ENCODE results near the gene MAGI1. TPM values are rescaled to one million over a fixed set of nuclear protein-coding genes. Genes with fewer than 3 reads are reported as not detected.

Gene MAGI1
- total RNA-seq, 1 donor from 2014 or later, result not detected

DNA sequence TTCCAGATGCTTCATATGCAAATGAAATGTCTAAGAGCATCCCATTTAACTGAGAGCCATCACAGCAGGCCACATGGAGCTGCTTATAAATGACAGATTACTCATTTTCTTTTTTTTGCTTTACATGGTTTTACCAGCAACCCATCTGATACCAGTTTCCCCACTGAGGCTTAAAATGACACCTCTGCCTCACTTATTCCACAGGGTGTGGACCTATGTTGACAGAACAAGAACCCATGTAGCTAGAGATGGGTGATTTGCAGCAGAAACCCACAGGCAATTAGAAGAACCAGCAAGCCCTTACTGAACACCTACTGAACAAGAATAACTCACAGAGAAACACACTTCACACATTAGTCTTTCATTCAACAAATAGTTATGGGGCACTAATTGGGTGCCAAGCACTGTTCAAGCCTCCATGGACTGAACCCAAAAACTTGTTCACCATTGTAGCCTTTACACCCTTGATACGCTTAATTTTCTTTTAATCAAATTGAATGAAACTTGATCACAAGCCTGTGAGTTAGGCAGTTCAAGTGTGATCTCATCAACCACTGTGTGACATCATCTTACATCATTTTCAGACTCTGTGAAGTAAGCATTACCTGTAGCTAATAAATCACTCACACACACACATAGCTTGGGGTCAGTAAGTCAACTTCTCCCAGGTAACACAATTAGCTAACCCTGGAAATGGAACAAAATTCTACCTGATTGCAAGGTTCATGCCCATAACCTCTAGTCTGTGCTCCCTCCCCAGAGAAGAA, 45.4 kb downstream of the MAGI1 start:
- CTCF ChIA-PET, result no interaction called here
- H3K36me3 Mint-ChIP-seq (ENCODE audit: low read depth), result no peaks in the 10 kb centered on the region

DNA sequence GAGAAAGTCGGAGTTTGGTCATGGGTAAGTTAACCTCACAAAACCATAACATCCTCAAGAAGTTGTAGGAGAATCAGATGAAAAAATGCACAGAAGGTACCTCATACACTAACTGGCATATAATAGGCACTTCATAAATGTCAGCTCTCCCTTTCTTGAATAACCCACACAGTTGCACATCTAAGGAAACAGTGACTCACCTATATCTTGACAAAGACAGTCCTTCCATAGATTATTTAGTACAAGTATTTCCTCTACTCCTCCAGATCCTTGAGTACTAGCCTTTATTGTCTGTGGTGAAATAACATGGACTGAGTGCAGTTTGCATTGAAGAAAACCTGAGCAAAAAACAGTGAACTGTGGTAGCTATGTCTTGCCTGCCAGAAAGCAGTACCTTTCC, 46.6 kb downstream of the MAGI1 start:
- Mint-ChIP-seq H3K9me3 (no peaks in the 10 kb centered on the region), H3K27ac (no peak overlapping the region), H3K27me3 (peaks cover 3% of the 10 kb centered on the region), H3K4me3 (no peak overlapping the region), H3K36me3 (ENCODE audit: low read depth) (no peaks in the 10 kb centered on the region), H3K4me1 (no peaks in the 10 kb centered on the region)
- ChIA-PET CTCF (no interaction called here), POLR2A (no interaction called here)
- DNase-seq, result no peak
- intact Hi-C loops (cut with micrococcal nuclease), result no loop called here
- TF ChIP-seq, protein P1, sequence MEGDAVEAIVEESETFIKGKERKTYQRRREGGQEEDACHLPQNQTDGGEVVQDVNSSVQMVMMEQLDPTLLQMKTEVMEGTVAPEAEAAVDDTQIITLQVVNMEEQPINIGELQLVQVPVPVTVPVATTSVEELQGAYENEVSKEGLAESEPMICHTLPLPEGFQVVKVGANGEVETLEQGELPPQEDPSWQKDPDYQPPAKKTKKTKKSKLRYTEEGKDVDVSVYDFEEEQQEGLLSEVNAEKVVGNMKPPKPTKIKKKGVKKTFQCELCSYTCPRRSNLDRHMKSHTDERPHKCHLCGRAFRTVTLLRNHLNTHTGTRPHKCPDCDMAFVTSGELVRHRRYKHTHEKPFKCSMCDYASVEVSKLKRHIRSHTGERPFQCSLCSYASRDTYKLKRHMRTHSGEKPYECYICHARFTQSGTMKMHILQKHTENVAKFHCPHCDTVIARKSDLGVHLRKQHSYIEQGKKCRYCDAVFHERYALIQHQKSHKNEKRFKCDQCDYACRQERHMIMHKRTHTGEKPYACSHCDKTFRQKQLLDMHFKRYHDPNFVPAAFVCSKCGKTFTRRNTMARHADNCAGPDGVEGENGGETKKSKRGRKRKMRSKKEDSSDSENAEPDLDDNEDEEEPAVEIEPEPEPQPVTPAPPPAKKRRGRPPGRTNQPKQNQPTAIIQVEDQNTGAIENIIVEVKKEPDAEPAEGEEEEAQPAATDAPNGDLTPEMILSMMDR (IDR thresholded peaks at IDR 0.05), result no peak
- ATAC-seq (ENCODE audit: low read depth), result no peak

More for the DNA sequence above, 45.4 kb downstream of the MAGI1 start:
- POLR2A ChIA-PET, result no interaction called here
- Mint-ChIP-seq H3K9me3 (no peaks in the 10 kb centered on the region), H3K4me3 (no peak overlapping the region), H3K27ac (no peak overlapping the region), H3K27me3 (no peaks in the 10 kb centered on the region), H3K4me1 (no peaks in the 10 kb centered on the region)
- DNase-seq (no peak), ATAC-seq (ENCODE audit: low read depth) (no peak)
- TF ChIP-seq, protein P1 (IDR thresholded peaks at IDR 0.05), result no peak
- intact Hi-C loops (cut with micrococcal nuclease), result no loop called here

DNA sequence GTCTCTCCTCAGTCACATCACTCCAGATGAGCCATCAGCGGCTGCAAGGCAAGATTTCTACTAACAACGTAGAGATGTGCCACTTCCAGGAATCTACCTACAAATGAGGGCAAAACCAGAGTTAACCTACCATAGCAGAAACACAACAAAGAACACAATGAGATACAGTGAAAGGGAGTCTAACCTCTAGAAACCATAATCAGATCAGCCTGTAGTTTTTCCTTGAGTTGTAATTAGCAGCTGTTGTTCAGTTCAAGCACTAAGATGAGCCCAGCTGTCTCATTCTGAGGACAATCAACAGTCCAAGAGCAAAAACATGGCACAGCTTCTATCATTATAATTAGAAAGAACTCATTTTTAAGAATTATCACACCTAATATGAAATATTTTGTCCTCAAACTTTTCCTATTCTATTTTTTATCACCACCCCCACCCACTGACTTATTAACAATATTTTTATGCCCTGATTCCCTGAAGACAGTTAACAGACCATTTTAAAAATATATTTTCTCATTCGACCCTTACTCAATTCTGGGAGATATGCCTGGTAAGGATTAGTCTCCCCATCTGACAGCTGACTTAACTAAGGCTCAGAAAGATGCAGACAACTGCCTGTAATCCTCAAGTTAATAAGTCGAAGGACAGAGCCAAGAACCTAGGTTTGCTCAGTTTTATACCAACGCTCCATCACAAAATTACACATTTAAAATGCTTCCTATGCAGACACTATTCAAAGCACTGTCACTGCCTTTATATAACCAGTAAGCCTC, 50.1 kb downstream of the MAGI1 start:
- TF ChIP-seq, protein P1 (IDR thresholded peaks at IDR 0.05), result no peak
- H3K4me1 Mint-ChIP-seq, result no peaks in the 10 kb centered on the region
- peaks cover 3% of the 10 kb centered on the region for H3K27me3 Mint-ChIP-seq
- H3K36me3 Mint-ChIP-seq (ENCODE audit: low read depth), result no peaks in the 10 kb centered on the region
- H3K4me3 Mint-ChIP-seq, result no peak overlapping the region
- ChIA-PET POLR2A (no interaction called here), CTCF (no interaction called here)
- intact Hi-C loops (cut with micrococcal nuclease), result no loop called here
- ATAC-seq (ENCODE audit: low read depth), result no peak
- H3K9me3 Mint-ChIP-seq, result no peaks in the 10 kb centered on the region
- no peak for DNase-seq
- H3K27ac Mint-ChIP-seq, result no peak overlapping the region

DNA sequence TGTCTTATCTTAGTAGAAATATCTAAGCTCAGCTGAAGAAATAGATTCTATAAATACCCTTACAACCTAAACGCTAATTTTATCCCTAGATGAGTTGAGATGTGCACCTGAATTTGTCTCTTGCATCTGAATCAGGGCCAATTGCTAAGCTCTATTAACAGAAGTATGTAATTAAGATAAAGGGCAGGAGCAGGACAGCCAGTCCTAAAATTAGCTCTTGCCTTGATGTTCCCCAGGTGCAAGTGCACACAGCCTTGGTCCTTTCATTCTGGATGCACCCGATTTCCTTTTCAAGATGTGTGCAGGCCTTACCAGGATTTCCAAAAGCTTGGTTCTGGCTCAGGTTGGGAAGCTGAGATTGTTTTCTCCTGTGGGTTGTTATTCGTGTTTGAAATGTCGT, 52.4 kb downstream of the MAGI1 start:
- no peaks in the 10 kb centered on the region for H3K4me1 Mint-ChIP-seq
- intact Hi-C loops (cut with micrococcal nuclease), result no loop called here
- no peaks in the 10 kb centered on the region for H3K9me3 Mint-ChIP-seq
- H3K36me3 Mint-ChIP-seq (ENCODE audit: low read depth), result no peaks in the 10 kb centered on the region
- no peak overlapping the region for H3K27ac Mint-ChIP-seq
- ATAC-seq (ENCODE audit: low read depth) (no peak), DNase-seq (no peak)
- no peak overlapping the region for H3K4me3 Mint-ChIP-seq
- TF ChIP-seq, protein P1 (IDR thresholded peaks at IDR 0.05), result no peak
- CTCF ChIA-PET, result no interaction called here
- peaks cover 3% of the 10 kb centered on the region for H3K27me3 Mint-ChIP-seq
- POLR2A ChIA-PET, result no interaction called here

DNA sequence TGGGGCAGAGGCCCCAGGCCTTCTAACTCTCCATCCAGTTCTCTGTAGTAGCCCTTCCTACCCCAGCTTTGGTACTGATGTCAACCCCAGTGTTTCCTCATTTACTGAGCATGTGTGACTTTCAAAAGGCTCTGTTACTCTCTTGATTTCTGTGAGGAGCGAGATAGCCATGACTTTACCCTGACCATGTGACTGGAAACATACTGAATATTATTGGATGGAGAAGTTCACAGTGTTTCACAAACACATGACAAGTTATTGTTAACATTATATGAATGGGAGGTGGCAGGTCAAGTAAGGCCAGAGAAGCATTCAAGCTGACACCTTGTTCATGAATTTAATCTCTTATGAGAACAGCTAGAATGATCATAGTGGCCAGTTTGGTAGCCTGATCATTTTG, 53.7 kb downstream of the MAGI1 start:
- CTCF ChIA-PET, result no interaction called here
- TF ChIP-seq, protein P1 (IDR thresholded peaks at IDR 0.05), result no peak
- ATAC-seq (ENCODE audit: low read depth), result no peak
- POLR2A ChIA-PET, result no interaction called here
- Mint-ChIP-seq H3K27ac (no peak overlapping the region), H3K4me3 (no peak overlapping the region), H3K9me3 (no peaks in the 10 kb centered on the region), H3K4me1 (no peaks in the 10 kb centered on the region), H3K36me3 (ENCODE audit: low read depth) (no peaks in the 10 kb centered on the region), H3K27me3 (peaks cover 3% of the 10 kb centered on the region)
- intact Hi-C loops (cut with micrococcal nuclease), result no loop called here
- DNase-seq, result no peak

All from activated B cell treated with CpG ODN at 0.5 μM for 24 hours (primary cell).